GM18951 (cell line): ENCODE measurements around the gene LHX5.

Source experiments
- POLR2A ChIP-seq: IDR thresholded peaks from 4 replicates; pipeline ENCODE4 v1.6.1; 2011; ENCODE audit warnings: mild to moderate bottlenecking; ENCODE audit not compliant: insufficient read length, insufficient read depth; ENCODE audit errors: extremely low read depth
- in situ Hi-C: fragments of 300-500 bp; cut with MboI; formaldehyde crosslinking; loops from one replicate; pipeline ENCODE4 v1.12.0; 2022; ENCODE audit warnings: low sequenced_read_pairs, mixed read lengths, inconsistent platforms; ENCODE audit not compliant: unreplicated experiment

LHX5 gene

GRCh38 chr12:113474635-113475436 is 3.2 kb upstream of the LHX5 start:
- in situ Hi-C loops: loop anchor here (25.0 kb wide), 1 partner anchor 437 kb away; no protein-coding TSS in a partner anchor
- TF ChIP-seq POLR2A: no peak

- in situ Hi-C loops: loop anchor here (25.0 kb wide), 1 partner anchor 438 kb away; no protein-coding TSS in a partner anchor
- TF ChIP-seq POLR2A: no peak
Observed at GRCh38 chr12:113473942-113474341, 2.3 kb upstream of the LHX5 start.

GRCh38 chr12:113473400-113473799 is 1.7 kb upstream of the LHX5 start:
- in situ Hi-C loops: loop anchor here (25.0 kb wide), 1 partner anchor 439 kb away; no protein-coding TSS in a partner anchor

GRCh38 chr12:113472191-113473121 is 785 bp upstream of the LHX5 start:
- in situ Hi-C loops: loop anchor here (25.0 kb wide), 1 partner anchor 440 kb away; no protein-coding TSS in a partner anchor
- no peak for TF ChIP-seq POLR2A

More at GRCh38 chr12:113473400-113473799, 1.7 kb upstream of the LHX5 start:
- no peak for TF ChIP-seq POLR2A

GRCh38 chr12:113470871-113471618 is 626 bp downstream of the LHX5 start:
- TF ChIP-seq POLR2A: no peak
- in situ Hi-C loops: loop anchor here (25.0 kb wide), 1 partner anchor 441 kb away; no protein-coding TSS in a partner anchor

- TF ChIP-seq POLR2A: no peak
- in situ Hi-C loops: loop anchor here (25.0 kb wide), 1 partner anchor 442 kb away; no protein-coding TSS in a partner anchor
Observed at GRCh38 chr12:113469949-113470743, 1.5 kb downstream of the LHX5 start.

GRCh38 chr12:113469224-113469948 is 2.3 kb downstream of the LHX5 start:
- in situ Hi-C loops: loop anchor here (25.0 kb wide), 1 partner anchor 443 kb away; no protein-coding TSS in a partner anchor
- TF ChIP-seq POLR2A: no peak

- no peak for TF ChIP-seq POLR2A
- in situ Hi-C loops: loop anchor here (25.0 kb wide), 1 partner anchor 444 kb away; no protein-coding TSS in a partner anchor
Observed at GRCh38 chr12:113468365-113469223, 3.1 kb downstream of the LHX5 start.

- in situ Hi-C loops: loop anchor here (25.0 kb wide), 1 partner anchor 445 kb away; no protein-coding TSS in a partner anchor
- no peak for TF ChIP-seq POLR2A
Observed at GRCh38 chr12:113467502-113468364, 3.9 kb downstream of the LHX5 start.
